ENCODE results near the gene ZFR.

DNA sequence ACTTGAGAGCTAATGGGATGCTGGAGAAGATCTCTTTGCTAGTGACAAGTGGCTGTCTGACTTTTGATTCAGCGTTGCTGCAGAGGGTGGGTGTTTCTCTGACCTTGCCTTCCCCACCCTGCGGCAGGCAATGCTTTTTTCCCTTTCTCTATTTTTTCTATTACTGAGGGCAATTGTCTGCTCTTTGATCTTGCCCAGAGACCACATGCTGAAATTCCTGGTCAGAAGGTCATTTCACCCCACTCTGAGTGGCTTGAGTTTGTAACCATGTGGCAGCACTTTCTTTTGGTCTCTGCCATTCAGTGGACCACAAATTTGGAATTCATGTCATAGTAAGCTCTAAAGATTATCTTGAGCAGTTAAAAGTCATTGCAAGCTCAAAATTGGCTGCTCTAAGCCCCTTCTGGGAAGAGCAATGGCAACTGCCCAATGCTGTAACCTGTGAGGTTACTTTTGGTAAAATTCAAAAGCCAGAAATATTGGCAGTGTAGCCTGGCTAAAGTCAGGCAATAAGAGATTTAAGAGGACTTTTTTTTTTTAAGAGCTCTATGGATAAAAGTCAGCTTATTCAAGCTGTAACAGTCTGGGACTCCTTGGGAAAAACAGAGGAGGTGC is 101.4 kb downstream of the ZFR start:
- TF ChIP-seq POLR2A (IDR thresholded peaks at IDR 0.05) (no peak), EP300 (IDR thresholded peaks at IDR 0.05) (no peak)

Measured in ovary (tissue), 1 donor.